Hematopoietic multipotent progenitor cell treated with erythropoietin and hydrocortisone succinate and interleukin-3 and kit ligand, for 6 days (in vitro differentiated cells): ENCODE measurements around the gene MACROH2A2.
A peak's percentile ranks its signal among the peaks of the same experiment; 100 is the strongest.
"Not testable (repeated sequence)": the region's sequence is repeated elsewhere in the genome, so short reads cannot be mapped to it uniquely, and the experiment has no call there.

Experiments
- DNase-seq: peaks from one replicate; pipeline ENCODE4 v3.0.0-alpha.2; 2015

Gene MACROH2A2

DNA sequence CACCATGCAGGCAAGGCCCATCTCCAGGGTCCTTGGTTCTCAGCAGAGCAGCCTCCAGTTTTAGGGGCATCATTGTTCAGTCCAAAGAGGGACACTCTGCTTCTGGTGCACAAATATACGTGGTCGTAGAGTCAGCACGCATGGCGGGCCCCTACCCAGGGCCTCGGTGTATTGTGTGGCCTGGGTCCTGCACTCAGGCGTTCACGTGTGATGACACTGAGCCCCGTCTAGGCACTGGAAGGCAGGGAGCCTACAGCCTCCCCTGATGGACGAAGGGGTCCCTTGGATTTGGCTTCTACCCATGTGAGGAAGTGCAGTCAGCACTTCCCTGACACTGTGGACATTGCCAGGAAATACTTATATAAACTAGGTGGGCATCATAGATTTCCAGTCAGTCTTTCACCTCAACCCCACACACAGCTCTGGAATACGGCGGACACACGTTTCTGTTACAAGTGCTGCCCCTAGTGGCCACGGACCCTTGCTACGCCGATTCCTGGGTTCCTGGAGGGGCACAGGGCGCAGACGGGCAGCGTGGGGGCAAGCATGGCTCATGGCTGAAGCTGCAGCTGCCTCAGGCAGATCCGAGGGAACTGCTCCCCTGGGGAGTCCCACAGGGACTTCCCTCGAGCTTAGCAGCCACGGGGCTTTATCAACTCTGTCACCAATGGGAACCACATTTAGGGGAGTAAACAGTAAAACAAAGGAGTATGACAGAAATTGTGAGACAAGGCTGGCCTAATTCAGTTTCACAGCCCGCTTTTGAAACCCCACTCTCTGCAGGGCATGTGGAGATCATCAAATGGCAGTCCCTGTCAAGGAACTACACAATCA, 54.5 kb downstream of the MACROH2A2 start:
- peak; percentile 34 for DNase-seq

DNA sequence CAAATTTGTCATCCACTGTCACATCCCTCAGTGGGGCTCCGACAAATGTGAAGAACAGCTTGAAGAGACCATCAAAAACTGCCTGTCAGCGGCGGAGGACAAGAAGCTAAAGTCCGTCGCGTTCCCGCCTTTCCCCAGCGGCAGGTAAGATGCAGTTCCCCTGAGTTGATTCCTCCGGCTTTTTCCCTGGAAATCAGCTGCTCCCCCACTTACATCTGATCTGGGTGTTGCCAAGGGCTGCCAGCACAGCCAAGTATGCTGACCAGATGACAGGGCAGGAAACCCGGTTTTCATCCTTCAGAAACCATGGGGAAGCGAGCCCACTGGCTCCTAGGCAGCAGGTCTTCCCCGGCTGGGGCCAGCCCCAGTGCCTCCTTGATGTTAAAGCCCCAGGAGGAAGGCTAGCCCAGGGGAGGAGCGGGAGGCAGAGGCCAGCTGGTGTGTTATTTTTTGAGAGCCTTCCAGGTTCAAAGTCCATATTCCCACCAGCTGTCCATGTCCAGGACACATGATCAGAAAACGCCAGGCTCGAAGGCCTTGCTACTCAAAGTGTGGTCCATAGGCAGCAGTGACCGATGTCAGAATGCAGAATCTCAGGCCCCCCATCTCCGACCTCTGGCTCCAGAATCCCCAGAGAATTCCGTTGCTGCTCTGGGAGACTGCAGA, 56.6 kb downstream of the MACROH2A2 start:
- no peak for DNase-seq

DNA sequence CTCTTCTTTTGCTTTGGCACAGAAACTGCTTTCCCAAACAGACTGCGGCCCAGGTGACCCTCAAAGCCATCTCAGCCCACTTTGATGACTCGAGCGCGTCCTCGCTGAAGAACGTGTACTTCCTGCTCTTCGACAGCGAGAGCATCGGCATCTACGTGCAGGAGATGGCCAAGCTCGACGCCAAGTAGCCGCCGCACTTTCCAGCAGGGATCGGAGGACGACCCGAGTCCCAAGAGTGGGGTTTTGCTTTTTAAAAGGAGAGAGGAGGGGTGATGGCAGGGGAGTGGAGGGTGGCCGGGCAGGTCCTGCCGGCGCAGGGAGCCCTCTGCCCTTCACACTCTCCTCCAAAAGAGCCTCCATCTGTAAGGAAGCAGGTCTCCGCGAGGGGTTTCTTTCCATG, 58.9 kb downstream of the MACROH2A2 start:
- DNase-seq, result no peak

DNA sequence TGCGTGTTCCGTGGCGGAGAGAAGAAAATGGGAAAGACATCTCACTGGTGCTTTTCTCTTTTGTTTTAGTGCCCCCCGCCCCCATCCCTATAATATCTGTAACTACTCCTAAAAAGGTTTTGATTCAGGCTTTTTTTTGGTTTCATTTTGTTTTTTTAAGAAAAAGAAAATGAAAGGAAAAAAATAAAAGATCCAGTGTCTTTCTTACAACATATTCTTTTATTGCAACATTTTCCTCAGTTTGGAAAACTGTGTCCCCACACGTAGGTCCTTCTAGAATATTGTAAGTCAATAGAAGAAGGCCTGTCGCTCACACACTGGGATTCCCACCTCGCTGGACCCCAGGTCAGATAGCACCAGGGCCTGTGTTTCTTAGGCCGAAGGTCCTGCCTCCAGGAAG, 59.4 kb downstream of the MACROH2A2 start:
- DNase-seq, result no peak

DNA sequence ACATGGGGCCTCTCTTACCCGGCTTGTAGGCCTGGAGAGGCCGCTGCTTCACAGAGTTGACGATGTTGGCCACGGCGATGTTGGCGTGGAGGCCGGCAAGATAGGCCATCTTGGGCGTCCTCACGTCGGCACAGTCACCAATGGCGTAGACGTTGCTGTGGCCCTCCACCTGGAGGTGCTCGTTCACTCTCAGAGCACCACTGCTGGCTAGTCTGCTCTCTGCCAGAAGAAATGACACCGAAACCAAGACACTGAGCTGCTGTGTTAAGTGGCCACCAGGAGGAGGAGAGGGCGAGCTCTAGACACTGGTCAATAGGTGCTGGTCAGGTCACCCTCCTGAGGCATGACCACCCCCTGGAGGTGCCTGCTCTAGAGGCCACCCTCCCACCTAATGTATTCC, 62.3 kb downstream of the MACROH2A2 start:
- no peak for DNase-seq

DNA sequence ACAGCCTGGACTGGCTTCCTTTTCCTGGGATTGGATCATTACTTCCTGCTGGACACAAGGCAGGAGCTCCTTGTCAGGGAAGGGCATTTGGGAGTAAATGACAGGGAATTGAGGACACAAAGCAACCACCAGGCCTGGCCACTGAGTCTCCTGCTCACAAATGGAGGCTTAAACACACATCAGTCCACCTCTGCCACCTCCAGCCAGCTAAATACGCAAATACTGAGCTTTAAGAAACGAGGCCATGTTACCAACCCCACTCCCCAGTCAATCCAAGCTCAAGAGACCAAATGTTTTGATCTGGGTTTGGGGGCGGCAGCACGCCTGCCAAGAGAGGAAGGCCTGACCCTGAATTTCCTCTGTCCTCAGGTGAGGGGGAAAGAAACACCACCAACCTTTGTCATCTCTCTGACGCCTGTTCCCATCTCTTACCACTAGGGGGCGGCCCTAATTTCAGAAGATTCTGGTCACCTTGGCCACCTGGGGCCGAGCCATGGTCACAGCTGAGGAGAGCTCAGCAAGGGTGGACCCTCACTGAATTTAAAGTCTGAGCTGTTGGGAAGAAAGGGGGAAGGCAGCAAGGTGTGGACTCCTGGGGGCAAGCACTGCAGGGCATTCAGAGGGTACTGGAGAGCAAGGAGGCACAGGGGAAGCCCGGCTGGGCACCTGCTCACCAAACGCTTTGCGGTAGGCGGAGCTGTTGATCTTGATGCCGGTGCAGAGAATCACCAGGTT, 63.5 kb downstream of the MACROH2A2 start:
- DNase-seq, result peak; percentile 71

DNA sequence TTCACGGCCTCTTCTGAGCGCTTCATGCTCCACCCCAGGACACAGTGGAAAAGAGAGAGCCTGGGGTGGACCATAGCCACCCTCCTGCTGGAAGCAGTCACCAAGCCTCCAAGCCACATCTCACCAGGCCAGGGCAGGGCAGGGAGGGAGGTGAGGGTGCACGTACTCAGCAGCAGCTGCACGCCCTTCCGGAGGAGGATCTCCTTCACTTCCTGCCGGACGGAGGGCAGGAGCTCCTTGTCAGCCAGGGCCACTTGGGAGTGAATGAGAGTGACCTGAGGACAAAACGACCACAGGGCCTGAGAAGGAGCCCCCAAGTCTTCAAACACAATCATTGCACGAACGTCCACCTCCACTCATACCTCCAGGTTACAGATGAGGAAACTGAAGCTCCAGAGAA, 65.0 kb downstream of the MACROH2A2 start:
- no peak for DNase-seq

DNA sequence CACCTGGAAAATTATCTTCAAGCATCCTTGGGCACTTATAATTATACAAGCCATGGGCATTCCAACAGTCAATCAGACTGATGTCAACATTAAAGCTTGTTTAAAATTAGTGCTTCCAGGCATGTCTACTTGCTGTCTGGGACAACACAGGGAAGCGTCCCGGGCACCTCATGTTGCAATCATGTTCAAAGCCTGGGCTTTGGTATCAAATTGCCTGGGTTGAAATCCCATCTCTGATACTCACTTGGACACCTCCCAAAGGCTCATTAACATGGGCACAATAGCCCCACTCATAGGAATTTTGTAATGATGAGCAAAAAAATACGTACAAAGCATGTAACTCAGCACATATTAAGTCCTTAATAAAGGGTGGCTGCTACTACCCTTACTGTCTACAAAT, 65.5 kb downstream of the MACROH2A2 start:
- no peak for DNase-seq

DNA sequence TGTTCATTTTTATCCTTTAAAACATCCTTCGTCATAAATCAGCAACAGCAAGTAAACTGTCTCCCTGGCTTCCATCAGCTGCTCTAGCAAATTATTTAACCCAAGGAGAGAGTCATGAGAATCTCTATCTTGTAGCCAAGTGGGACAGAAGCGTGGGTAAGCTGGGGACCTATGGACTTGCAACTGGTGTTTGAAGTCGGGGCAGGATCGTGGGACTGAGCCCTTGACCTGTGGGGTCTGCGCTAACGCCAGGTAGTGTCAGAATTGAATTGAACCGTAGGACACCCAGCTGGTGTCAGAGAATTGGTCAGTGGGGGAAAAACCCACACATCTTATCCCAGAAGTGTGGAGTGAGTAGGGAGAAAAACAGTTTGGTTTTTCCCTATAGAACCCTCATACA, 66.6 kb downstream of the MACROH2A2 start:
- no peak for DNase-seq

DNA sequence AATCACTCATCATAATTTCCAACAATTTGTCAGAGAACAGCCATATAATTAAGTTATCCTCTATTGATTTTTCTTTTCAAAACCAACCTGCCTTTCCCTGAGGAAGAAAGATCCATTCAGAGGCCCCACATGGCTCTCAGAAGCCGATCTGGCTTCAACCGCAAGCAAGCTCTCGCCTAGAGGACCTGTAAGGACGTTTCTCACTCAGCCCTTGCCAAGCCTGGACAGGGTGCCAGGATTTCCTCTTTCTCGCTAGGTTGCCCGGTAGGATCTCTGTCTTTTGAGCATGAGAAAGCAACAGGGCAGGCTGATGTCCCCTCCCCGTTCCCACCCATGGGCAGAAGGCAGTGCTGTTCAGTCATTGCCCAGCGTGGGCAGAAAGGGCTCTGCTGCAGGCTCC, 67.0 kb downstream of the MACROH2A2 start:
- DNase-seq, result no peak

DNA sequence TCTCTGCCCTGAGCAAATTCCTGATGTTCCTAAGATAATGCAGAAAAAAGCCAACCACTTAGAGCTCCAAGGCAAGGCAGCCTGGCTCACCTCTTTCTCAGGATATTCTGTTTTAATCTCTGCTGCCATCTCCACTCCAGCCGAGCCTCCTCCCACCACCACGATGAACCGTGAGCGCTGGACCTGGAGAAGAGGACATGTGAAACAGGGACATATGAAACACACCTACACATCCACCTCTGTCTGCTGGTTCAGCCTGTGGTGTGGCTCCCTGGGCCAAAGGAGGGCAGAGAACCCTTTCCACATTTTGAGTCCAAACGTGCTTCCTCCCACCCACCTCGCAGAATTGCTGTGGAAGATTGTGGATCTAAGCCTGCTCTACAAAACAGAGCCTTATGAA, 67.8 kb downstream of the MACROH2A2 start:
- no peak for DNase-seq

DNA sequence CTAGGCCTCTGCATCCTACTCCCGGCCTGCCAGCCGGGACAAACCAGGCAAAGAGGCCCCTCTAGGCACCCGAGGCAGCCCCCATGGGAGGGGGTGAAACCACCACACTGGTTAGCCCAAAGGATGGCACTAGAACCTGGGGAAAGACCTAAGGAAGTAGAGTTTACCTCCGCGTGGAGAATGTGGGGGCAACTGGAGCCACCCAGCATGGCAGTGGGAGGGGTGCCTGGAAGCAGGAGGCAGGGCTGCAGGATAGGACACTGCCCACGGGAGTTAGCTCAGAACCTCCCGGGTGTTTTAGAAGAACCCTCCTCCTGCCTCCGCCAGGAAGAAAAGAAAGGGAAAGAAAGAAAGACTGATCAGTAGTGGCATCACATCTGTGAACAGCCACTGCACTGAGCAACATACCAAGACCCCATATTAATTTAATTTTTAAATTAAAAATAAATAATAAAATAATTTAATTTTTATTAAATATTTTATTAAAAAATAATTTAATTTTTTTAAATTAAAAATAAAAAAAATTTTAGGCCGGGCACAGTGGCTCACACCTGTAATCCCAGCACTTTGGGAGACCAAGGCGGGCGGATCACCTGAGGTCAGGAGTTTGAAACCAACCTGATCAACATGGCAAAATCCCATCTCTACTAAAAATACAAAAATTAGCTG, 68.8 kb downstream of the MACROH2A2 start:
- DNase-seq, result no peak

DNA sequence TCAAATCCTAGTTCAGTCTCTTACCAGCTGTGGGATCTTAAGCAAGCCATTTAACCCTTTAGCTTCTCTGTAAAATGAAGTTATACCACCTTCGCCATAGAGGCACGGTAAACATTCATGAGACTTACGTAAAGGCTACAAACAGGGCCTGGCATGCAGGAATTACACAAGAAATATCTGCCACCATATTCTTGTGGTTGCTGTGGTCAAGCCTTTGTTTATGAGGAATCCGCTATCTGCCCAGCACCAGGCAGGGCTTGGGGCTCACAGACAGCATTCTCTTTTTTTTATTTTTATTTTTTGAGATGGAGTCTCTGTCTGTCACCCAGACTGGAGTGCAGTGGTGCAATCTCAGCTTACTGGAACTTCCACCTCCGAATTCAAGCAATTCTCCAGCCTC, 70.1 kb downstream of the MACROH2A2 start:
- peak; percentile 95 for DNase-seq

DNA sequence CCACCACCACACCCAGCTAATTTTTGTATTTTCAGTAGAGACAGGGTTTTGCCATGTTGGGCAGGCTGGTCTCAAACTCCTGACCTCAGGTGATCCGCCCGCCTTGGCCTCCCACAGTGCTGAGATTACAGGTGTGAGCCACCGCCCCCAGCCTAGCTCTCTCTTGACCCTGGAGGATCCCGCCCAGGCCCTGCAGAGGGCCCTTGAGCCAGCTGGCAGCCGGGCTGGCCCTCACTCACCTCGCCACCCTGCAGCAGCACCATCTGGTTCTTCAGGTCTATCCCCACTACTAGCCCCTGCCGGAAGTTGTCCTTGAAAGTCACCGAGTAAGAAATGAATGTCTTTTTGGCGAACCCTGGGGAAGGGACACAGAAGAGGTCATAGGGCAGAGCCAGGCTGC, 70.5 kb downstream of the MACROH2A2 start:
- DNase-seq, result not testable (repeated sequence)

DNA sequence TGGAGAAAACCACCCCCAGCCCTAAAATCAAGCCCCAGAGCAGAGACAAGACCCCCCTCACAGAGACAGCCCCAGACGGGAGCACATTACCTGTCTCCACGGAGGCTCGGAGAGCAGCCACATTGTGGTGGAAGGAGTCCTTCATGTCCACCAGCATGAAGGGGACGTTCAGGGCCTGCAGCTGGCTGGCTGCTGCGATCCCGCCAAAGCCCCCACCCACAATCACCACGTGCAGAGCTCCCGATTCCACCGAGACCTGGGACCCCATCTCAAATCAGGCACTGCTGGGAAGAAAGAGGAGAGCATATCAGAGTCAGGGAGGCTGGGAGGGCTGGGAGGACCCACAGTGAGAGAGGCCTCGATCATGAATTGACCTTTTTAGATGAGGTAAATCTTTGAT, 71.2 kb downstream of the MACROH2A2 start:
- DNase-seq, result no peak

DNA sequence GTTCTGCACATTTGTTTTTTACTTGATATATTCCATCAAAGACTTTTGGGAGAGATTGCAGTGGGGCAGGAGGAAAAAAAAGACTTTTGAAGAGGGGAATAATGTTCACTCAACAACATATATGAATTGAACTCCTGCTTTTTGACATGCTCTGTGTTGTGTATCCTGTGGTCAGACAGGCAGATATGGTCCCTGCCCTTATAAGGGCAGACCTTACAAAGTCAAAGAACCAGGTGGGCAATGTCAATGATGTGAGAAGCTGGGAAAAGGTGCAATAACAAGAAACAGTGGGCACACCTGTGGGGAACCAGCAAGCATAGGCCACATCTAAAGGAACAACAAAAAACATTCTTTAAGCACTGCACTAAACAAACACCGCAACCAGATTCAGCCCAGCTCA, 71.8 kb downstream of the MACROH2A2 start:
- no peak for DNase-seq

DNA sequence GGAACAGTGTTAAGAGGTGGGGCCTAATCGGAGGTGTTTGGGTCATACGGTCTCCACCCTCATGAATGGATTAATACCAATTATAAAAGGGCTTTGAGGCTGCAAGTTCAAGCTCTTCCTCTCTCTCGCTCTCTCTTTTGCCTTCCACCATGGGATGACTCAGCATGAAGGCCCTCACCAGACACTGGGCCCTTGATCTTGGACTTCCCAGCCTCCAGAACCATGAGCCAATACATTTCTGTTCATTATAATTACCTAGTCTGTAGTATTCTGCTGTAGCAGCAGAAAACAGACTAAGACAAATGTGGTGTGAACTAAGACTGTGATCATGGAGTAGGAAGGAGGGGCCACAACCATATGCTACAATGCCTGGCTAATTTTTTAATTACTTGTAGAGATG, 72.3 kb downstream of the MACROH2A2 start:
- no peak for DNase-seq

DNA sequence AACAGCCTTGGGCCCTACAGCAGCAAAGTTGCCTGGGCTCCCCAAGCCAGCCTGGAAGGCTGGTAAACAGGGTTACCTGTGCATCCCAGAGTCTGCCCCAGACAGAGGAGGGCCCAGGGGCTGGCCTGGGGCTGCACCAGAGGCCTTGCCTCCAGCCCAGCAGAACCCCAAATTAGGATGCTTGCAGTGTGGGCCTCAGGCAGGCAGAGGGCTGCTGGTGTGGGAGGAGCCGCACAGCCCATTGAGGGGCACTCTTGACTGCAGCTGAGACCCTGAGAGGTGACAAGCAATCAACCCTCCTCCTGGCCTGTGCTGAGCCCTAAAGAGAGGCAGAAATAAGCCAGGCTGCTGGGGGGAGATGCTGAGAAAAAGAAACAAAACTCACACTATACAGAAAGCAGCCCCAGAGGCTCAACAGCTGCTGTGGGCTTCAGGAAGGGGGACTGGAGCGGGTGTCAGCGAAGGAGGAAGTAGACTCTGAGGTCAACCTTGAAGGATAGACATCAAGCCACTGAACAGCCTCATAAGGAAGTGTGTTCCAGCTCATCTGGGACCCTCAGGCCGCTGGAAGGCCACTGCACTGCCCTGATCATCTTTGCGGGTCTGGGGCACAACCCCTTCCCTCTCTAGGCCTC, 73.4 kb downstream of the MACROH2A2 start:
- DNase-seq, result peak; percentile 63

DNA sequence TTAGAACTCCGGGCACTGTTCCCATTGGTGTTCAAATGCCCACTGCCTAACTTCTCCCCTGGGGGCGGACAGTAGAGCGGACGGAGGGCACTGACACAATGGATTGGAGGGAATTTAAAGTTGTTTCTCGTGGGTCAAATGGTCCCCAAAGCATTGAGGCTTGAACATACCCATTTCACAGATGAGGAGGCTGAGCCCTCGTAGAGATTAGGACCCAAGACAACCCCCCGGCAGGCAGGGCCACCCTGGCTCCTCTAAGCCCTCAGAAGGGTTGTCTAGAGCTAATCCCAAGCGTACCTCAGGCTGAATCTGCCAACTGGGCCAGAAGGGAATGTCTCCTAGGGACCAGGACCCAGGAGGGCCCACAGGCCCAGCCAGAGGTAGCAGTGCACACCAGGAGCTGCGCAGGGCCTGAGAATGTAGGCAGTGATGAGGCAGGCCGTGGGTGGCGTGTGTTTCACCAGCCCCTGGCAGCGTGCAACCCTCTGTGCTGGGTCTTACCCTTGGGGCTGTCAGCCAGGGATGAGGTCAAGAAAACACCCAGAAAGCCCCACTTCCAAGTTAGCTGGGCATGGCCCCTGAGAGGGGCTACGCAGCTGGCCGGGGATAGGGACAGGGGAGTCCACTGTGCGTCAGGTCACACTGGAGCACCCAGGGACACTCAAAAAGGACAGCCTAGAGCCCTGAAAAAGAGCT, 74.2 kb downstream of the MACROH2A2 start:
- DNase-seq, result no peak

DNA sequence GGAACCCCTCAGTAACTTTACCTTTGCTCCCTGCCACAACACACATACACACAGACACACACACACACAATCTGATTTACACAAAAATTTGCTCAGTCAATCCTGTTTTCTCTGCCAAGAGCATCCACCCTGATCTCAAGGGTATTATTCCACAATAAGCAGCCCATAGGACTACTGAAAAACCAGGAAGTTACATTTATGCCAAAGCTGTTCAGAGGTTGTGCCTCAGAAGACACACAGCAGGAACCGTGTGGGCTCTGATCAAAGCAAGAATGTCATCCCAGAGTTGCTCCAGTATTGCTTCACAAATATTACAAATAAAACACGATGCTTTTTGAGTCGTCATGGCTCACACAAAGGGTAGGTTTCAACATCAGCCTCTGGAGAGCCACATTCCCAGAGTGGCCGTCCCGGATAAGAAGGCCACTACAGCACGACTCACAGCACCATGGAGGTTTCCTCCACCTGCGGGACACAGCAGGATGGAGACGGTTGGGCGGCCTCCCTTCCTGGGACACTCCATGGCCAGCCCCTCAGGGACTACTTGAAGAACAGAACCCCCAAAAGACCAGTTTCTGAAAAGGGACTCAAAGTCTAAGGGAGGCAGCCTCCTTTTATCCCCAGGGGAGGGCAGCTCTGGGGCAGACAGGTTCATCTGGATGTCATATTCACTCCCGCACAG, 78.4 kb downstream of the MACROH2A2 start:
- DNase-seq, result no peak

DNA sequence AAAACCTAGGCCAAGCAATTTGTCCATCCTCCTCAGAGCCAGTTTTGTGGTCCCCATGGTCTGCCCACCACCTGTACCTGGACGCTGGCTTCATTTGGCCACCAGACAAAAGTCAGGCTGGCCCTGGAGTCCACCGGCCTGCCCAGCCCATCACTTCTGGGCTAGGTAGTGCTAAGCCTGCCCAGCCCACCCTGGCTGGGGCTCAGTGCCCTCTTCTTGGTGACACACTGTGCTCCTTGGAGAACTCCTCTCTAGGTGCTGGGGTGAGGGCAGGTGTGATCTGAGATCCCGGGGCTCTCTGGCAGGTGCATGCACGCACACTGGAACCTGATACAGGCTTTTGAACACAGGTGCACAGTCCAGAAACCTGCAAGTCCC, 78.9 kb downstream of the MACROH2A2 start:
- DNase-seq, result no peak
